HCT116 (cell line): Measurements from ENCODE around the gene SMYD3.

Source experiments
- EGR1 ChIP-seq: IDR thresholded peaks from 2 replicates; pipeline ENCODE4 v1.6.1; 2012; ENCODE audit warnings: low read depth
- POLR2A ChIP-seq: IDR thresholded peaks from 2 replicates; pipeline ENCODE4 v1.7.0; 2011; ENCODE audit warnings: borderline replicate concordance; ENCODE audit not compliant: insufficient read depth, insufficient read length; ENCODE audit errors: extremely low read depth
- POLR2AphosphoS5 ChIP-seq: IDR thresholded peaks from 2 replicates; pipeline ENCODE4 v1.6.1; 2011; ENCODE audit warnings: mild to moderate bottlenecking, low read depth, low read length, moderate library complexity
- RAD21 ChIP-seq: IDR thresholded peaks from 2 replicates; pipeline ENCODE4 v1.6.1; 2012; ENCODE audit warnings: low read depth, mild to moderate bottlenecking
- SP1 ChIP-seq: IDR thresholded peaks from 2 replicates; pipeline ENCODE4 v1.6.1; 2012; ENCODE audit warnings: low read depth
- ZFX ChIP-seq: fragments of 450-650 bp; IDR thresholded peaks from 2 replicates; pipeline ENCODE4 v1.6.1; 2017
- TF ChIP-seq, protein P1 (sequence below), 3 experiments: fragments of 200-600 bp in 1 of 3; sonication (generic) in 1 of 3; IDR thresholded peaks in 2 of 3; conservative IDR thresholded peaks in 1 of 3; 2 replicates each; pipeline ENCODE4 v1.5.1; 2012 to 2017; ENCODE audit warnings: low read depth in 2 of 3, low read length in 2 of 3, antibody characterized with exemption in 1 of 3, borderline replicate concordance in 1 of 3, control low read depth in 1 of 3, mild to moderate bottlenecking in 1 of 3, mixed read lengths in 1 of 3, mixed run types in 1 of 3, moderate library complexity in 1 of 3; ENCODE audit not compliant: insufficient read depth in 1 of 3

DNA sequence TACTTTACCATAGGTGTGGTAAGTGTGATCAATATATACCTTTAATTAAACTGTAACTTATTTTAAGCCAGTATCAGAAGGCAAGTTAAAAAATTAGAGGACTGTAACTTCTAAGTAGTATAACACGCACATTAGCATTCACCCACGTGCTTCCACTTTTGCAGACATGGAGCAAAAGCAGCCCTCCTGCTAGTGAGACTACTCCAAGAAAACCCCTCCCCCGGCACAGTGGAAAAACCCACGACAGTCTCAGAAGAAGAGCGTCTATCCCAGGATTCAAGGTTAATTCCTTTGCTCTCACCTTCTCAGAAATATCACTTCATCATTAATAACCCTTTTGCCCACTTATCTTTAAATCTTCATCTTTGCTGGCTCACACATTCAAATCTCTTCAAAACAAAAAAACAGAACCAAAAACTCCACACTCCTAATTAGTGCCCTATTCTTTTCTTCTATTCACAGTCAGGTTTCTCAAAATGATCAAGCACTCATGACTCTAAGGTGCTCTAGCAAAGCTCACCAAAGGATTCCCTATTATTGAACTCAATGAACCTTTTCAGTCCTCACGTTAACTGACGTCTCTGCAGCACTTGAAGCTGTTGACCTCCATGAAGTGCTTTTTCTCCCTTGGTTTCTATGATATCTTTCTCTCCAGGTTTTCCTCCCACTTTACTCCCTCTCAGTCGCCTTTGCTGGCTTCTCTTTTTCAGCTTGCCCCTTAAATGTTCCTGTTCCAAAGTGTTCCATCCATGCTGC lies 213.5 kb downstream of the SMYD3 start:
- no peak for TF ChIP-seq POLR2A
- TF ChIP-seq, protein P1, sequence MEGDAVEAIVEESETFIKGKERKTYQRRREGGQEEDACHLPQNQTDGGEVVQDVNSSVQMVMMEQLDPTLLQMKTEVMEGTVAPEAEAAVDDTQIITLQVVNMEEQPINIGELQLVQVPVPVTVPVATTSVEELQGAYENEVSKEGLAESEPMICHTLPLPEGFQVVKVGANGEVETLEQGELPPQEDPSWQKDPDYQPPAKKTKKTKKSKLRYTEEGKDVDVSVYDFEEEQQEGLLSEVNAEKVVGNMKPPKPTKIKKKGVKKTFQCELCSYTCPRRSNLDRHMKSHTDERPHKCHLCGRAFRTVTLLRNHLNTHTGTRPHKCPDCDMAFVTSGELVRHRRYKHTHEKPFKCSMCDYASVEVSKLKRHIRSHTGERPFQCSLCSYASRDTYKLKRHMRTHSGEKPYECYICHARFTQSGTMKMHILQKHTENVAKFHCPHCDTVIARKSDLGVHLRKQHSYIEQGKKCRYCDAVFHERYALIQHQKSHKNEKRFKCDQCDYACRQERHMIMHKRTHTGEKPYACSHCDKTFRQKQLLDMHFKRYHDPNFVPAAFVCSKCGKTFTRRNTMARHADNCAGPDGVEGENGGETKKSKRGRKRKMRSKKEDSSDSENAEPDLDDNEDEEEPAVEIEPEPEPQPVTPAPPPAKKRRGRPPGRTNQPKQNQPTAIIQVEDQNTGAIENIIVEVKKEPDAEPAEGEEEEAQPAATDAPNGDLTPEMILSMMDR (IDR thresholded peaks at IDR 0.05 in 2 of 3, conservative IDR thresholded peaks at IDR 0.05 in 1 of 3; ENCODE audit: borderline replicate concordance in 1 of 3, insufficient read depth in 1 of 3, low read depth in 2 of 3, low read length in 2 of 3) = no peak
- TF ChIP-seq SP1 = no peak
- TF ChIP-seq POLR2AphosphoS5 = no peak
- no peak for TF ChIP-seq RAD21
- no peak for TF ChIP-seq EGR1
- no peak for TF ChIP-seq ZFX
